ENCODE measurements around the gene PLA2G6.

PLA2G6 gene

DNA sequence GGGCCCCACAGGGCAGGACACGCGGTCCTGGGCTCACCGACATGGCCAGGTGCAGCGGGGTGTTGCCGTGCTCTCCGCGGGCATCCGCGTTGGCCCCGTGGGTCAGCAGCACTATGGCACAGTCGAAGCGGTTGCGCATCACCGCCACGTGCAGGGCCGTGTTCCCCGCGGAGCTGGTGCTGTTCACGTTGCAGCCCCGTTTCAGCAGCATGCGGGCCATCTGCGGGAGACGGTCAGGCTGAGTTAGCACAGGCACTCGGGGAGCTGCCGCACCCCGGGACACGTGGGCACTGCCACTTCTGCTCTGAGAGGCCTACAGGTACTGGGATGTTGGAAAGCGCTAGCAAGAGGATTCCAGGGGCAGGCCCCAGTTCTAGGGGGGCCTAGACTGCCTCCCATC is 48.8 kb downstream of the PLA2G6 start:
- H3K9ac ChIP-seq = no peak overlapping the region
- no peaks in the 10 kb centered on the region for H3K79me2 ChIP-seq (ENCODE audit: insufficient read depth, low read depth)
- H3K4me1 ChIP-seq (ENCODE audit: low read depth, poor library complexity, severe bottlenecking) = peaks cover 8% of the 10 kb centered on the region
- no peak overlapping the region for H2AFZ ChIP-seq (ENCODE audit: low read depth)
- H3K27ac ChIP-seq = no peak overlapping the region
- no peak overlapping the region for H3K4me3 ChIP-seq (IDR thresholded peaks at IDR 0.05; ENCODE audit: insufficient read depth, low read depth, low read length)
- H3K36me3 ChIP-seq (ENCODE audit: insufficient read depth) = no peaks in the 10 kb centered on the region
- H3K4me2 ChIP-seq = no peak overlapping the region
- no peaks in the 10 kb centered on the region for H3K27me3 ChIP-seq (ENCODE audit: insufficient read depth, low read depth)
- TF ChIP-seq, protein P1, sequence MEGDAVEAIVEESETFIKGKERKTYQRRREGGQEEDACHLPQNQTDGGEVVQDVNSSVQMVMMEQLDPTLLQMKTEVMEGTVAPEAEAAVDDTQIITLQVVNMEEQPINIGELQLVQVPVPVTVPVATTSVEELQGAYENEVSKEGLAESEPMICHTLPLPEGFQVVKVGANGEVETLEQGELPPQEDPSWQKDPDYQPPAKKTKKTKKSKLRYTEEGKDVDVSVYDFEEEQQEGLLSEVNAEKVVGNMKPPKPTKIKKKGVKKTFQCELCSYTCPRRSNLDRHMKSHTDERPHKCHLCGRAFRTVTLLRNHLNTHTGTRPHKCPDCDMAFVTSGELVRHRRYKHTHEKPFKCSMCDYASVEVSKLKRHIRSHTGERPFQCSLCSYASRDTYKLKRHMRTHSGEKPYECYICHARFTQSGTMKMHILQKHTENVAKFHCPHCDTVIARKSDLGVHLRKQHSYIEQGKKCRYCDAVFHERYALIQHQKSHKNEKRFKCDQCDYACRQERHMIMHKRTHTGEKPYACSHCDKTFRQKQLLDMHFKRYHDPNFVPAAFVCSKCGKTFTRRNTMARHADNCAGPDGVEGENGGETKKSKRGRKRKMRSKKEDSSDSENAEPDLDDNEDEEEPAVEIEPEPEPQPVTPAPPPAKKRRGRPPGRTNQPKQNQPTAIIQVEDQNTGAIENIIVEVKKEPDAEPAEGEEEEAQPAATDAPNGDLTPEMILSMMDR (conservative IDR thresholded peaks at IDR 0.05; ENCODE audit: low read depth, low read length) = no peak
- H4K20me1 ChIP-seq (ENCODE audit: insufficient read depth) = no peaks in the 10 kb centered on the region

DNA sequence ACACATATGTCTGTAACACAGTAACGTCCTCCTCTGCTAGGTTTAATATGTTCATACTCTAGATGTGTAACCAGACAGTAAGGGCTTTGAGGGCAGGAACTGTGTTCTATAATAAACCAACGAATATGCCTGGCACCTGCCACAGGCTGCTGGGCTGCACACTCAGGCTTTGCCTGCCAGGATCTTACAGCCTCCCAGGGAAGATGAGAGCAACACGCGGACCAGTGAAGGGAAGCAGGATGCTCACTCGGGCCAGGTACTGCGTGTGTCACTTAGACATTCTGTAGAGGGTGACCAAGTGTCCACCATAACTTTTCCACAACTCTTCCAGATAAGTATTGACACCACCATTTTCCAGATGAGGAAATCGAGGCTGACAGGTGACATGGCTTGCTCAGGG is 49.5 kb downstream of the PLA2G6 start:
- Histone ChIP-seq H3K4me1 (ENCODE audit: low read depth, poor library complexity, severe bottlenecking) (peaks cover 8% of the 10 kb centered on the region), H3K27me3 (ENCODE audit: insufficient read depth, low read depth) (no peaks in the 10 kb centered on the region), H2AFZ (ENCODE audit: low read depth) (no peak overlapping the region), H3K36me3 (ENCODE audit: insufficient read depth) (no peaks in the 10 kb centered on the region), H3K4me2 (no peak overlapping the region), H3K4me3 (IDR thresholded peaks at IDR 0.05; ENCODE audit: insufficient read depth, low read depth, low read length) (no peak overlapping the region), H3K27ac (no peak overlapping the region), H4K20me1 (ENCODE audit: insufficient read depth) (no peaks in the 10 kb centered on the region), H3K79me2 (ENCODE audit: insufficient read depth, low read depth) (no peaks in the 10 kb centered on the region), H3K9ac (no peak overlapping the region)
- TF ChIP-seq, protein P1 (conservative IDR thresholded peaks at IDR 0.05; ENCODE audit: low read depth, low read length) = no peak

DNA sequence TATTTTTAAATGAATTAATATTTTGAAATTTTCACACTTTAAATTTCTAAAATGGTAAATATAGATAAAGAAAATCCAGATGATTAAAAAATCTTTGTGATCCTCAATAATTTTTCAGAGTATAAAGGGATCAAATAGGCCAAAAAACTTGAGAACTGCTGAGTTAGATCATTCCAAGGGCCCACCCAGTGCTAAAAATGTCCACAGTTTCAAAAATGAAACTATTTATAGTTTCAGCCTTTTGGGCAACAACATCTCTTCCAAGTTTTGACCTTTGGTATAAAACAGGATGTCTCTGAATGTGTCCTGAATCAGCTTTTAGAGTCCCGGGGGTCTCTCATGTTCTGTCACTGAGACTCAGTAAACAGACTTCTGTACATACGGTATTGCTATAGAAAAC is 50.2 kb downstream of the PLA2G6 start:
- Histone ChIP-seq H3K4me2 (no peak overlapping the region), H3K36me3 (ENCODE audit: insufficient read depth) (no peaks in the 10 kb centered on the region)
- TF ChIP-seq, protein P1 (conservative IDR thresholded peaks at IDR 0.05; ENCODE audit: low read depth, low read length) = no peak

DNA sequence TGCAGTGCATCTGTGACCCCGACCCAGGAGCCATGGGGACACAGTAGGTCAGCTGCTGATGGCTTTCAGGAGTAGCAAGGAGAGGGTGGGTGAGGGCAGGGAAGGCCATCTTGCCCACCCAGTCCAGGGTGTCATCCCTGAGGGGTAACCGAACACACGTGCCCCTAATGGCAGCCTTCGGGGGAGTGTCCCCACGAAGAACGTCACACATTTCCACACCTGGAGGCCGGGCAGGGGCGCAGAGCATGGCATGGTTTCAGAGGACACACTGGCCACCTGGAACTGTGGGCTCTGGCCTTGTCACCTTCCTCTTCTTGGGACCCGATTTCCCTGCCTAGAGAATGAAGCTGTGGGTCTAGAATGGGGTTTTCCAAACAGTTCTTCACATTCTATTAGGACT is 51.8 kb downstream of the PLA2G6 start:
- Histone ChIP-seq H2AFZ (ENCODE audit: low read depth) (no peak overlapping the region), H3K27ac (no peak overlapping the region), H4K20me1 (ENCODE audit: insufficient read depth) (no peaks in the 10 kb centered on the region), H3K4me3 (IDR thresholded peaks at IDR 0.05; ENCODE audit: insufficient read depth, low read depth, low read length) (no peak overlapping the region), H3K27me3 (ENCODE audit: insufficient read depth, low read depth) (no peaks in the 10 kb centered on the region), H3K4me1 (ENCODE audit: low read depth, poor library complexity, severe bottlenecking) (peaks cover 8% of the 10 kb centered on the region), H3K36me3 (ENCODE audit: insufficient read depth) (no peaks in the 10 kb centered on the region), H3K9ac (no peak overlapping the region), H3K4me2 (no peak overlapping the region), H3K79me2 (ENCODE audit: insufficient read depth, low read depth) (no peaks in the 10 kb centered on the region)
- TF ChIP-seq, protein P1 (conservative IDR thresholded peaks at IDR 0.05; ENCODE audit: low read depth, low read length) = no peak

More for the DNA sequence above, 50.2 kb downstream of the PLA2G6 start:
- no peak overlapping the region for H2AFZ ChIP-seq (ENCODE audit: low read depth)
- H3K4me3 ChIP-seq (IDR thresholded peaks at IDR 0.05; ENCODE audit: insufficient read depth, low read depth, low read length) = no peak overlapping the region
- no peaks in the 10 kb centered on the region for H4K20me1 ChIP-seq (ENCODE audit: insufficient read depth)
- H3K79me2 ChIP-seq (ENCODE audit: insufficient read depth, low read depth) = no peaks in the 10 kb centered on the region
- no peak overlapping the region for H3K27ac ChIP-seq
- no peaks in the 10 kb centered on the region for H3K27me3 ChIP-seq (ENCODE audit: insufficient read depth, low read depth)
- no peak overlapping the region for H3K9ac ChIP-seq
- peaks cover 8% of the 10 kb centered on the region for H3K4me1 ChIP-seq (ENCODE audit: low read depth, poor library complexity, severe bottlenecking)
